Spinal cord (tissue), 10 donors: ENCODE data around the gene SLC11A2. TPM values are rescaled to one million over a fixed set of nuclear protein-coding genes. Genes with fewer than 3 reads are reported as not detected.
A peak's percentile ranks its signal among the peaks of the same experiment; 100 is the strongest.

Source experiments
- DNase-seq, 6 donors: peaks; one replicate each; pipeline versions ENCODE4 v3.0.0 to v3.0.0-alpha.2; 2013 to 2015; ENCODE audit warnings: low spot score in 6 of 6, low read depth in 4 of 6
- H3K27ac ChIP-seq: one replicate; pipeline ENCODE4 v1.5.1; 2013; ENCODE audit warnings: low read depth, low read length, control low read depth
- H3K27me3 ChIP-seq: one replicate; pipeline ENCODE4 v1.6.1; 2013; ENCODE audit warnings: low read length; ENCODE audit not compliant: control insufficient read depth, insufficient read depth
- H3K36me3 ChIP-seq: one replicate; pipeline ENCODE4 v1.6.1; 2013; ENCODE audit warnings: low read length; ENCODE audit not compliant: control insufficient read depth, insufficient read depth
- H3K4me1 ChIP-seq: one replicate; pipeline ENCODE4 v1.6.1; 2013; ENCODE audit warnings: low read length; ENCODE audit not compliant: control insufficient read depth, insufficient read depth
- H3K4me3 ChIP-seq: one replicate; pipeline ENCODE4 v1.5.1; 2013; ENCODE audit warnings: low read depth, low read length, control low read depth
- H3K9me3 ChIP-seq: one replicate; pipeline ENCODE4 v1.6.1; 2013; ENCODE audit warnings: low read length; ENCODE audit not compliant: control insufficient read depth, insufficient read depth
- WGBS: methylation state at CpG from one replicate; pipeline ENCODE4 v1.1.5; 2013; ENCODE audit warnings: missing lambda C conversion rate; ENCODE audit not compliant: insufficient coverage; 5-methylcytosine and 5-hydroxymethylcytosine counted together
- polyA plus RNA-seq, 2 donors: library from polyadenylated mRNA; unstranded; fragments of 120-200 nt; gene quantifications; one replicate each; pipeline ENCODE4 v1.2.1, GENCODE V29; 2013; ENCODE audit not compliant: insufficient read length in 2 of 2
- total RNA-seq, 2 donors: library from RNA; depleted of rRNA in 1 of 2; stranded (reverse); fragments of 120-200 nt in 1 of 2; fragments of >200 nt in 1 of 2; gene quantifications; one replicate each; pipeline versions ENCODE4 v1.2.3 to v1.2.4, GENCODE V29; 2013 to 2014
- donor health status: healthy.

The SLC11A2 gene
- total and polyA plus RNA-seq, 4 donors, result 52.0 to 102 (median 60.5) TPM

DNA sequence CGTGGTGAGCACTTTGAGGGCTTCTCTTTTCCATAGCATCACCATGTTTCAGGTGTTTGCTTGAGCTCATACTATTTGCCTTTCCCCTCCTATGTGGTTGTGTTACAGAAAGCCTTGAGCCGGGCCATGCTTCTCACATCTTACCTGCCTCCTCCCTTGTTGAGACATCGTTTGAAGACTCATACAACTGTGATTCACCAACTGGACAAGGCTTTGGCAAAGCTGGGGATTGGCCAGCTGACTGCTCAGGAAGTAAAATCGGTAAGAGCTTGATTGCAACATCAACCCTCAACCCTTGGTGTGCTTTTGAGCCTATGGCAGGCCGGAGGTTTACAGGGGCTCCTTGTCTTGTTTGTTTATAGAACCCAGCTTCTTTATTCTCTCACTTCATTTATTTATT is 30.1 kb upstream of the SLC11A2 start:
- no peaks in the 10 kb centered on the region for H3K9me3 ChIP-seq
- no peak overlapping the region for H3K27ac ChIP-seq
- H3K4me1 ChIP-seq, result no peaks in the 10 kb centered on the region
- no peak for DNase-seq
- H3K4me3 ChIP-seq, result no peak overlapping the region
- H3K36me3 ChIP-seq, result peaks cover 52% of the 10 kb centered on the region
- no peaks in the 10 kb centered on the region for H3K27me3 ChIP-seq
- WGBS, result 89% methylated on average over 3 of the region's 5 CpGs

- peaks cover 57% of the 10 kb centered on the region for H3K36me3 ChIP-seq
- H3K27ac ChIP-seq, result no peak overlapping the region
- no peaks in the 10 kb centered on the region for H3K4me1 ChIP-seq
- no peak for DNase-seq
- no peaks in the 10 kb centered on the region for H3K9me3 ChIP-seq
- no peak overlapping the region for H3K4me3 ChIP-seq
- H3K27me3 ChIP-seq, result no peaks in the 10 kb centered on the region
- WGBS, result 100% methylated on average over 1 of the region's 2 CpGs
These were observed 28.9 kb upstream of the SLC11A2 start for GRCh38 chr12:51055060-51055459.

GRCh38 chr12:51051787-51052186 is 25.6 kb upstream of the SLC11A2 start:
- H3K4me1 ChIP-seq, result peaks cover 8% of the 10 kb centered on the region
- H3K9me3 ChIP-seq, result no peaks in the 10 kb centered on the region
- no peak for DNase-seq
- H3K27ac ChIP-seq, result no peak overlapping the region
- no peak overlapping the region for H3K4me3 ChIP-seq
- 44% methylated on average over 2 of the region's 4 CpGs for WGBS
- no peaks in the 10 kb centered on the region for H3K27me3 ChIP-seq
- peaks cover 37% of the 10 kb centered on the region for H3K36me3 ChIP-seq

GRCh38 chr12:51049525-51049924 is 23.3 kb upstream of the SLC11A2 start:
- Histone ChIP-seq H3K36me3 (peaks cover 18% of the 10 kb centered on the region), H3K4me3 (no peak overlapping the region), H3K9me3 (no peaks in the 10 kb centered on the region), H3K27ac (no peak overlapping the region), H3K27me3 (no peaks in the 10 kb centered on the region), H3K4me1 (peaks cover 8% of the 10 kb centered on the region)
- no peak for DNase-seq
- no CpG with 5 or more reads among the region's 3 CpGs for WGBS

DNA sequence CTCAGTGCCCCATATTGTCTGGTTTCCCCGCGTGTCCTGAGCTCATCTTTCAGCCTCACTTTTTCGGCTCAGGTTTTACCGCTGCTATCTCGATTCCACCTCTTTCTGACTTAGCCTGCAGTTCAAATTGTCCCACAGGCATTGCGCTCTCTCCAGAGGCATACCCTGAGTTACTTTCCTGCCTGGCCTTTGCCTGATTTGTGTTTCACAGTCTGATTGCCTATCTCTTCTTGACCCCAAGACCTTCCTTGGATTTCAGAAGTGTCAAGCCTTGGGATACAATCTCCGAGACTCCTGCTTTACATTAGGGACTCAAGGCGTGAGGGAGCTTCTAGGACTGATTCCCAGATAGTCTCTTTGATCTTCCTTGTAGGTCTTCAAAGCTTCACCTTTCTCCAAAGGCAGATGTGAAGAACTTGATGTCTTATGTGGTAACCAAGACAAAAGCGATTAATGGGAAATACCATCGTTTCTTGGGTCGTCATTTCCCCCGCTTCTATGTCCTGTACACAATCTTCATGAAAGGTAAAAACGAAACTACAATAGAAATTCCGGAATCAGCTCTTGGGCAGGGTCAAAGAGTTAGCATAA is 22.6 kb upstream of the SLC11A2 start:
- H3K27me3 ChIP-seq, result no peaks in the 10 kb centered on the region
- H3K9me3 ChIP-seq, result no peaks in the 10 kb centered on the region
- H3K4me3 ChIP-seq, result peak overlapping the region; percentile 86
- H3K36me3 ChIP-seq, result peaks cover 18% of the 10 kb centered on the region
- 39% methylated on average over 9 of the region's 14 CpGs for WGBS
- peaks cover 8% of the 10 kb centered on the region for H3K4me1 ChIP-seq
- DNase-seq, result no peak
- H3K27ac ChIP-seq, result peak overlapping the region; percentile 96

DNA sequence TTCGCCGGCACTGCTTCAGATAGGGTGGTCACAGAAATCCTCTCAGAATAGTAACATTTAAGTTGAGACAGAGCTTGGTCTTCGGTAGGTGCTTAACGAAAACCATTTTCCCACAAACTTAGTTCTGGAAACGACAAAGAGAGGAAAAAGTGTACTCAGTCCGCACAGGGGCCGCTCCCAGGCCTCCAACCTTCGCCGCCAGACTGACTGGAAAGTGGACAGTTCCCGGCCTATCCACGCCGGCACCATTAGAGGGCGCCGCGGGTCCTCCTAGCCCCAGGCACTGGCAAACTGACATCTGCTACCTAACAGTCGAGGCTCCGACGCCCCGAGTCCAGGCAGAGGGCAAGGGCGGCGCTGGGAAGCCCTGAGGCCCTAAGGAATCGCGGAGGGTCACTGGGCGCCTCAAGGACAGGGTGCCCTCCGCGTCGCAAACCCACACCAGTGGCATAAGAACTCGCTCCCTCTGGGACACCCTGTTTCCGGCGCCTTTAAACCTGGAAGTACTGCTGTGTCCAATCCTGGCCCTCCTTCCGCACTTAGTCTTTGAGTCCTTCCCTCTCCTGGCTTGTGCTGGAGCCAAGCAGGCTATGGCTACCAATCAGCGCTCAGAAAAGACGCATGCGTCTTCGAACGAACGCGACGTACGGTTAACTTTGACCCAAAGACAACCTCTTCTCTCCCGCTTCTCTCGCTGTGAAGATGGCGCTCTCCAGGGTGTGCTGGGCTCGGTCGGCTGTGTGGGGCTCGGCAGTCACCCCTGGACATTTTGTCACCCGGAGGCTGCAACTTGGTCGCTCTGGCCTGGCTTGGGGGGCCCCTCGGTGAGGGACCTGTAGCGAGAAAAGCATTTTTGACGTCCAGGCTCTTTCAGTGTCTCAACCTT is 21.7 kb upstream of the SLC11A2 start, which contains the start of gene LETMD1:
LETMD1 (plus strand) TSS at position 673 of the 886 bp plus-strand sequence; CDS start at position 703, 30 bp downstream.
- Histone ChIP-seq H3K9me3 (no peaks in the 10 kb centered on the region), H3K4me3 (peak within 1 kb of the TSS; percentile 86), H3K27ac (peak within 1 kb of the TSS; percentile 96), H3K27me3 (no peaks in the 10 kb centered on the region), H3K4me1 (peaks cover 8% of the 10 kb centered on the region), H3K36me3 (peaks cover 14% of the 10 kb centered on the region)
- peak; percentile 97 to 100 (median 98) for DNase-seq
- WGBS, result 0% methylated on average over 48 of the region's 51 CpGs

DNA sequence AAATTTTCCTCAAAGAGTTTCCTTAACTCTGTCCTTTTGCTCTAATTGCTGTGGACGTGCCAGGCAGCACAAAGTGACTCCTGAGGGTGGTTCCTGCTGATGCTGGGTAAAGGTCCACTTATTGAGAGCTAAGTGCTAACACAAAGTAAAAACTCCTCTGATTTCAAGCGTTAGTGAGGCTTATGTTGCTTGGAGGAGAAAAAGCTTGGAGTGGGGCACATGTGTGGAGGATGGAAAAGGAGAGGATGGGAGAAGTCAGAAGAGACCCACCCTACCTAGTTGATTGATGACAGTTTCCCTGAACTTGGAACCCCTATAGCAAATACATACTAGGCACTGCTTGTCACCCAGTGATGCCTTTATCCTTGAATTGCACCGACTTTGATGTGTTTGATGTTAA is 10.1 kb upstream of the SLC11A2 start:
- no CpG with 5 or more reads among the region's 3 CpGs for WGBS
- no peaks in the 10 kb centered on the region for H3K9me3 ChIP-seq
- no peak overlapping the region for H3K27ac ChIP-seq
- H3K4me1 ChIP-seq, result no peaks in the 10 kb centered on the region
- H3K36me3 ChIP-seq, result no peaks in the 10 kb centered on the region
- no peaks in the 10 kb centered on the region for H3K27me3 ChIP-seq
- no peak for DNase-seq
- H3K4me3 ChIP-seq, result no peak overlapping the region

DNA sequence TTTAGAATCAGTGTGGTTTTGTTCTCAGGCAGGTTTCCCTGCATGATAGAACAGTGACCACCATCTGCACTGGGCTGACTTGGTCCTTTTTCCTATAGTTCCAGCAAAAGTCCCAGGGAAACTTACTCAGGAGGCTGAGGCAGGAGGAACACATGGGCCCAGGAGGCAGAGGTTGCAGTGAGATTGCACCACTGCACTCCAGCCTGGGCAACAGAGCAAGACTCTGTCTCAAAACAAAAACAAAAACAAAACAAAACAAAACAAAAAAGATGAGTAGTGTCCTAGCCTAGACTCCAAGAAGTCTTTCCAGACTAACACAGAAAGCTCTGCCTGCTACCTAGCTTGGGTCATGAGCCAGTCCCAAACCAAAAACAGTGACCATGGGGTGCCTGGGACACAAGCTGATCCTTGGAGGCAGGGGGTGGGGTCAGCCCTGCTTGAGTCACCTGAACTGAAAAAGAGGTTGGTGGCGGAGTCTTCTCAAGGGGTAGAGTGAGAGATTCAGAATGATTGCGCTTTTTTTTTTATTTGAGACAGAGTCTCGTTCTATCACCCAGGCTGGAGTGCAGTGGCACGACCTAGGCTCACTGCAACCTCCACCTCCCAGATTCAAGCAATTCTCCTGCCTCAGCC is 7.4 kb upstream of the SLC11A2 start:
- no peak overlapping the region for H3K4me3 ChIP-seq
- no CpG with 5 or more reads among the region's 4 CpGs for WGBS
- H3K36me3 ChIP-seq, result no peaks in the 10 kb centered on the region
- no peak overlapping the region for H3K27ac ChIP-seq
- no peaks in the 10 kb centered on the region for H3K27me3 ChIP-seq
- no peaks in the 10 kb centered on the region for H3K4me1 ChIP-seq
- no peaks in the 10 kb centered on the region for H3K9me3 ChIP-seq
- no peak for DNase-seq

DNA sequence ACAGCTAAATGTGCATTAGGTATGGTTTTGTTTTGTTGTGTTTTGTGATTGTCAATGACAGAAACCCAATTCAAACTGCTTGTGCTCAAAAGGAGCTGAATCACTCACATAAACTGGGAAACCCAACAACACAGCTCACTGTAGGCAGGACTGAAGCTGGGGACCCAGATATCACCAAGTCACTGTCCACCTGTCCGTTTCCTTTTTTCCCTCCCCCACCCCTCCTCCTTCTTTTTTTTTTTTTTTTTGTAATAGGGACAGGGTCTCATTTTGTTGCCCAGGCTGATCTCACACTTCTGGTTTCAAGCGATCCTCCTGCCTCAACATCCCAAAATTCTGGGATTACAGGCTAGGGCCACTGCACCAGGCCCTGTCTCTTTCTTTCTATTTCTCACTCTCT is 6.9 kb upstream of the SLC11A2 start:
- DNase-seq, result no peak
- no CpG with 5 or more reads among the region's 2 CpGs for WGBS
- H3K4me1 ChIP-seq, result no peaks in the 10 kb centered on the region

More for the DNA sequence above, 6.9 kb upstream of the SLC11A2 start:
- H3K36me3 ChIP-seq, result no peaks in the 10 kb centered on the region
- H3K4me3 ChIP-seq, result no peak overlapping the region
- no peak overlapping the region for H3K27ac ChIP-seq
- H3K27me3 ChIP-seq, result no peaks in the 10 kb centered on the region
- H3K9me3 ChIP-seq, result no peaks in the 10 kb centered on the region
